SIG-M5 (cell line): ENCODE results near the gene ATL3.
"Not testable (repeated sequence)": the region's sequence is repeated elsewhere in the genome, so short reads cannot be mapped to it uniquely, and the experiment has no call there.

Experiments
- DNase-seq: peaks from one replicate; lab custom pipeline; 2025; lab: John Stamatoyannopoulos, UW

The ATL3 gene

GRCh38 chr11:63619967-63620366 is 51.2 kb downstream of the ATL3 start:
- no peak for DNase-seq

- not testable (repeated sequence) for DNase-seq
These were observed 53.5 kb downstream of the ATL3 start for GRCh38 chr11:63617686-63618085.

GRCh38 chr11:63616953-63617352 is 54.2 kb downstream of the ATL3 start:
- DNase-seq: no peak

- DNase-seq: no peak
These were observed 57.0 kb downstream of the ATL3 start, which contains the start of gene PLAAT3 for GRCh38 chr11:63614136-63614671. PLAAT3 (minus strand) TSS chr11:63614433; CDS start chr11:63614014, 419 bp downstream.

GRCh38 chr11:63613517-63614135 is 57.5 kb downstream of the ATL3 start:
- no peak for DNase-seq

- DNase-seq: no peak
These were observed 59.0 kb downstream of the ATL3 start for GRCh38 chr11:63612181-63612580.

GRCh38 chr11:63611395-63611747 is 59.8 kb downstream of the ATL3 start:
- no peak for DNase-seq

- DNase-seq: no peak
These were observed 60.4 kb downstream of the ATL3 start for GRCh38 chr11:63610604-63611394.

GRCh38 chr11:63609971-63610580 is 61.1 kb downstream of the ATL3 start:
- no peak for DNase-seq

GRCh38 chr11:63609536-63609935 is 61.6 kb downstream of the ATL3 start:
- no peak for DNase-seq

GRCh38 chr11:63608353-63609345 is 62.5 kb downstream of the ATL3 start:
- no peak for DNase-seq

- no peak for DNase-seq
These were observed 68.0 kb downstream of the ATL3 start for GRCh38 chr11:63603180-63603518.

GRCh38 chr11:63602290-63603179 is 68.6 kb downstream of the ATL3 start:
- DNase-seq: not testable (repeated sequence)

- DNase-seq: no peak
These were observed 71.7 kb downstream of the ATL3 start for GRCh38 chr11:63599211-63600122.

GRCh38 chr11:63598556-63598955 is 72.6 kb downstream of the ATL3 start:
- no peak for DNase-seq

- no peak for DNase-seq
These were observed 75.9 kb downstream of the ATL3 start for GRCh38 chr11:63595296-63595695.

- DNase-seq: no peak
These were observed 78.2 kb downstream of the ATL3 start for GRCh38 chr11:63592975-63593395.

- DNase-seq: no peak
These were observed 81.0 kb downstream of the ATL3 start for GRCh38 chr11:63590024-63590788.

- no peak for DNase-seq
These were observed 82.2 kb downstream of the ATL3 start for GRCh38 chr11:63589000-63589399.
